H9 (cell line): ENCODE measurements around the gene GARNL3. TPM values are rescaled to one million over a fixed set of nuclear protein-coding genes. Genes with fewer than 3 reads are reported as not detected.

Experiments used
- DNase-seq: peaks from one replicate; pipeline ENCODE4 v3.0.0-alpha.2; 2017
- H2AFZ ChIP-seq: one replicate; pipeline ENCODE4 v1.6.1; 2013; ENCODE audit warnings: mild to moderate bottlenecking, low read length, control low read depth, moderate library complexity
- H2AK5ac ChIP-seq: 2 replicates; pipeline ENCODE4 v1.6.1; 2013; ENCODE audit warnings: low read length, control low read depth, mixed read lengths; ENCODE audit not compliant: insufficient read length
- H2BK120ac ChIP-seq: one replicate; pipeline ENCODE4 v1.6.1; 2013; ENCODE audit warnings: low read depth, mild to moderate bottlenecking, low read length, control low read depth, inconsistent platforms; ENCODE audit not compliant: poor library complexity, severe bottlenecking
- H2BK12ac ChIP-seq: 2 replicates; pipeline ENCODE4 v1.6.1; 2013; ENCODE audit warnings: low read length, control low read depth, mixed read lengths, low read depth; ENCODE audit not compliant: insufficient read length
- H2BK15ac ChIP-seq: 2 replicates; pipeline ENCODE4 v1.6.1; 2013; ENCODE audit warnings: low read depth, low read length, control low read depth
- H2BK20ac ChIP-seq: one replicate; pipeline ENCODE4 v1.6.1; 2013; ENCODE audit warnings: low read depth, mild to moderate bottlenecking, low read length, control low read depth, inconsistent platforms; ENCODE audit not compliant: poor library complexity, severe bottlenecking
- H2BK5ac ChIP-seq: 2 replicates; pipeline ENCODE4 v1.6.1; 2013; ENCODE audit warnings: low read length, control low read depth, mixed read lengths; ENCODE audit not compliant: insufficient read length
- H3K14ac ChIP-seq: 2 replicates; pipeline ENCODE4 v1.6.1; 2013; ENCODE audit warnings: low read length, control low read depth; ENCODE audit not compliant: insufficient read depth
- H3K18ac ChIP-seq: 2 replicates; pipeline ENCODE4 v1.6.1; 2013; ENCODE audit warnings: low read depth, mild to moderate bottlenecking, mixed read lengths, low read length, control low read depth; ENCODE audit not compliant: insufficient read length
- H3K23ac ChIP-seq: 2 replicates; pipeline ENCODE4 v1.6.1; 2013; ENCODE audit warnings: low read length, control low read depth, mixed read lengths, low read depth; ENCODE audit not compliant: insufficient read length
- H3K23me2 ChIP-seq: 2 replicates; pipeline ENCODE4 v1.6.1; 2013; ENCODE audit warnings: low read depth, mild to moderate bottlenecking, mixed read lengths, low read length, control low read depth; ENCODE audit not compliant: insufficient read length, poor library complexity, severe bottlenecking
- H3K27ac ChIP-seq: 2 replicates; pipeline ENCODE4 v1.5.1; 2013; ENCODE audit warnings: low read length, control low read depth, mixed read lengths, low read depth; ENCODE audit not compliant: insufficient read length
- H3K27me3 ChIP-seq: 2 replicates; pipeline ENCODE4 v1.6.1; 2013; ENCODE audit warnings: low read length, control low read depth, inconsistent platforms; ENCODE audit not compliant: insufficient read depth
- H3K4ac ChIP-seq: 2 replicates; pipeline ENCODE4 v1.6.1; 2013; ENCODE audit warnings: low read depth, mild to moderate bottlenecking, control low read depth, inconsistent platforms, low read length, moderate library complexity
- H3K4me1 ChIP-seq: 2 replicates; pipeline ENCODE4 v1.6.1; 2013; ENCODE audit warnings: low read length, control low read depth, inconsistent platforms; ENCODE audit not compliant: insufficient read depth
- H3K4me2 ChIP-seq: 2 replicates; pipeline ENCODE4 v1.6.1; 2013; ENCODE audit warnings: low read length, control low read depth, mixed read lengths; ENCODE audit not compliant: insufficient read length, insufficient read depth
- H3K56ac ChIP-seq: 2 replicates; pipeline ENCODE4 v1.6.1; 2013; ENCODE audit warnings: low read depth, mild to moderate bottlenecking, mixed read lengths, low read length, control low read depth; ENCODE audit not compliant: insufficient read length
- H3K79me1 ChIP-seq: 2 replicates; pipeline ENCODE4 v1.6.1; 2013; ENCODE audit warnings: low read depth, mild to moderate bottlenecking, moderate library complexity, low read length, control low read depth, inconsistent platforms; ENCODE audit not compliant: insufficient read depth, poor library complexity, severe bottlenecking
- H3K79me2 ChIP-seq: 2 replicates; pipeline ENCODE4 v1.6.1; 2013; ENCODE audit warnings: low read length, control low read depth, inconsistent platforms; ENCODE audit not compliant: insufficient read depth
- H3K9ac ChIP-seq: 2 replicates; pipeline ENCODE4 v1.6.1; 2013; ENCODE audit warnings: low read length, control low read depth, mixed read lengths; ENCODE audit not compliant: insufficient read length; ENCODE audit errors: extremely low read depth
- H3K9me3 ChIP-seq: one replicate; pipeline ENCODE4 v1.6.1; 2013; ENCODE audit warnings: low read depth, low read length, inconsistent platforms; ENCODE audit not compliant: control insufficient read depth
- H3T11ph ChIP-seq: one replicate; pipeline ENCODE4 v1.6.1; 2013; ENCODE audit warnings: mild to moderate bottlenecking, low read length, control low read depth, inconsistent platforms
- H4K20me1 ChIP-seq: one replicate; pipeline ENCODE4 v1.6.1; 2013; ENCODE audit not compliant: control insufficient read depth, insufficient read length, insufficient read depth
- H4K5ac ChIP-seq: 2 replicates; pipeline ENCODE4 v1.6.1; 2013; ENCODE audit warnings: low read depth, mild to moderate bottlenecking, mixed read lengths, low read length, control low read depth; ENCODE audit not compliant: insufficient read length
- H4K8ac ChIP-seq: replicated peaks from 2 replicates; pipeline ENCODE4 v1.6.1; 2013; ENCODE audit warnings: low read length, control low read depth, mixed read lengths, low read depth; ENCODE audit not compliant: insufficient read length
- H4K91ac ChIP-seq: 2 replicates; pipeline ENCODE4 v1.6.1; 2013; ENCODE audit warnings: low read depth, mild to moderate bottlenecking, moderate library complexity, mixed read lengths, low read length, control low read depth; ENCODE audit not compliant: insufficient read length
- H3K27ac Mint-ChIP-seq, 3 experiments: 2 replicates in 2 of 3; 3 replicates in 1 of 3; pipeline ENCODE4 v1.8.0; 2020 to 2021; ENCODE audit warnings: mixed read lengths in 3 of 3, mild to moderate bottlenecking in 1 of 3, moderate library complexity in 1 of 3
- H3K27me3 Mint-ChIP-seq: 2 replicates; pipeline ENCODE4 v1.8.0; 2021; ENCODE audit warnings: low read depth, mild to moderate bottlenecking, moderate library complexity, mixed read lengths
- H3K36me3 Mint-ChIP-seq, 3 experiments: 2 replicates in 2 of 3; 3 replicates in 1 of 3; pipeline ENCODE4 v1.8.0; 2020 to 2021; ENCODE audit warnings: low read depth in 3 of 3, mixed read lengths in 3 of 3; ENCODE audit not compliant: insufficient read depth in 1 of 3
- H3K4me1 Mint-ChIP-seq, 2 experiments: 2 replicates each; pipeline ENCODE4 v1.8.0; 2020; ENCODE audit warnings: mixed read lengths in 2 of 2
- H3K4me3 Mint-ChIP-seq, 2 experiments: 2 replicates in 1 of 2; 3 replicates in 1 of 2; pipeline ENCODE4 v1.8.0; 2020 to 2021; ENCODE audit warnings: mild to moderate bottlenecking in 2 of 2, mixed read lengths in 2 of 2, moderate library complexity in 1 of 2
- H3K9me3 Mint-ChIP-seq, 2 experiments: 2 replicates in 1 of 2; 3 replicates in 1 of 2; pipeline ENCODE4 v1.8.0; 2020; ENCODE audit warnings: mild to moderate bottlenecking in 2 of 2, mixed read lengths in 2 of 2, moderate library complexity in 1 of 2
- WGBS: extraction: QIAGEN DNeasy Blood & Tissue Kit; methylation state at CpG from one replicate; pipeline ENCODE4 v1.1.7; 2013; ENCODE audit warnings: missing lambda C conversion rate, low lambda C conversion rate, mixed read lengths; ENCODE audit not compliant: insufficient read length; ENCODE audit errors: extremely low coverage; 5-methylcytosine and 5-hydroxymethylcytosine counted together
- total RNA-seq: library from RNA; stranded (reverse); gene quantifications from 2 replicates; pipeline ENCODE4 v1.2.1, GENCODE V29; 2021
- TF ChIP-seq, protein P1 (sequence below): fragments of 200-600 bp; sonication (generic); conservative IDR thresholded peaks from 3 replicates; pipeline ENCODE4 v1.8.0; 2021; ENCODE audit warnings: antibody characterized with exemption, mild to moderate bottlenecking

GARNL3 gene
- total RNA-seq, 1 experiment from 2014 or later = 8.7 TPM

GRCh38 chr9:127232833-127233549 is 31.6 kb upstream of the GARNL3 start:
- Mint-ChIP-seq H3K4me1 (peaks cover 6% of the 10 kb centered on the region in 2 experiments; a peak in 2 of 4 replicates), H3K36me3 (peaks cover 0 to 4% (median 0%) of the 10 kb centered on the region in 3 experiments; a peak in 3 of 7 replicates), H3K27ac (no peak overlapping the region), H3K9me3 (no peaks in the 10 kb centered on the region), H3K4me3 (no peak overlapping the region), H3K27me3 (no peaks in the 10 kb centered on the region)
- H3K79me2 ChIP-seq = no peaks in the 10 kb centered on the region
- no peaks in the 10 kb centered on the region for H4K20me1 ChIP-seq
- no CpG with 5 or more reads among the region's 4 CpGs for WGBS
- H3K23me2 ChIP-seq = no peaks in the 10 kb centered on the region
- H2BK120ac ChIP-seq = no peak overlapping the region
- no peak overlapping the region for H4K5ac ChIP-seq
- no peak overlapping the region for H3K9ac ChIP-seq
- no peak overlapping the region for H3T11ph ChIP-seq
- H2BK15ac ChIP-seq = no peak overlapping the region
- H3K4me2 ChIP-seq = no peak overlapping the region
- H3K27ac ChIP-seq = no peak overlapping the region
- H4K91ac ChIP-seq = no peak overlapping the region
- no peak overlapping the region for H2BK12ac ChIP-seq
- no peak overlapping the region for H3K14ac ChIP-seq
- TF ChIP-seq, protein P1, sequence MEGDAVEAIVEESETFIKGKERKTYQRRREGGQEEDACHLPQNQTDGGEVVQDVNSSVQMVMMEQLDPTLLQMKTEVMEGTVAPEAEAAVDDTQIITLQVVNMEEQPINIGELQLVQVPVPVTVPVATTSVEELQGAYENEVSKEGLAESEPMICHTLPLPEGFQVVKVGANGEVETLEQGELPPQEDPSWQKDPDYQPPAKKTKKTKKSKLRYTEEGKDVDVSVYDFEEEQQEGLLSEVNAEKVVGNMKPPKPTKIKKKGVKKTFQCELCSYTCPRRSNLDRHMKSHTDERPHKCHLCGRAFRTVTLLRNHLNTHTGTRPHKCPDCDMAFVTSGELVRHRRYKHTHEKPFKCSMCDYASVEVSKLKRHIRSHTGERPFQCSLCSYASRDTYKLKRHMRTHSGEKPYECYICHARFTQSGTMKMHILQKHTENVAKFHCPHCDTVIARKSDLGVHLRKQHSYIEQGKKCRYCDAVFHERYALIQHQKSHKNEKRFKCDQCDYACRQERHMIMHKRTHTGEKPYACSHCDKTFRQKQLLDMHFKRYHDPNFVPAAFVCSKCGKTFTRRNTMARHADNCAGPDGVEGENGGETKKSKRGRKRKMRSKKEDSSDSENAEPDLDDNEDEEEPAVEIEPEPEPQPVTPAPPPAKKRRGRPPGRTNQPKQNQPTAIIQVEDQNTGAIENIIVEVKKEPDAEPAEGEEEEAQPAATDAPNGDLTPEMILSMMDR = no peak
- H3K9me3 ChIP-seq = no peaks in the 10 kb centered on the region
- H3K27me3 ChIP-seq = no peaks in the 10 kb centered on the region
- H3K18ac ChIP-seq = no peak overlapping the region
- no peaks in the 10 kb centered on the region for H3K79me1 ChIP-seq
- DNase-seq = no peak
- no peak overlapping the region for H4K8ac ChIP-seq
- no peak overlapping the region for H2AFZ ChIP-seq
- no peak overlapping the region for H2BK20ac ChIP-seq
- H2AK5ac ChIP-seq = no peak overlapping the region
- H3K4me1 ChIP-seq = no peaks in the 10 kb centered on the region
- H3K4ac ChIP-seq = no peak overlapping the region
- no peak overlapping the region for H3K23ac ChIP-seq
- H2BK5ac ChIP-seq = no peak overlapping the region
- H3K56ac ChIP-seq = no peak overlapping the region
